Kidney (tissue), 14 donors: Measurements from ENCODE around the gene SORCS2. TPM values are rescaled to one million over a fixed set of nuclear protein-coding genes. Genes with fewer than 3 reads are reported as not detected.
A peak's percentile ranks its signal among the peaks of the same experiment; 100 is the strongest.

ENCODE experiments used
- DNase-seq, 5 donors: peaks; one replicate each; pipeline ENCODE4 v3.0.0-alpha.2; 2013 to 2020
- FAIRE-seq: peaks from 2 replicates; lab custom pipeline; 2012; peaks lifted over from hg19 to GRCh38; lab: Jason Lieb, UNC
- H3K27ac ChIP-seq, 2 donors: one replicate each; pipeline ENCODE4 v1.7.0; 2013; ENCODE audit warnings: low read depth in 2 of 2, low read length in 2 of 2, inconsistent platforms in 1 of 2
- H3K27me3 ChIP-seq: one replicate; pipeline ENCODE4 v1.7.1; 2013; ENCODE audit warnings: low read length, inconsistent platforms; ENCODE audit not compliant: control insufficient read depth, insufficient read depth
- H3K36me3 ChIP-seq, 3 donors: one replicate each; pipeline versions ENCODE4 v1.7.0 to v1.7.1; 2013; ENCODE audit warnings: low read length in 3 of 3, control low read depth in 1 of 3, inconsistent platforms in 1 of 3; ENCODE audit not compliant: insufficient read depth in 3 of 3, control insufficient read depth in 2 of 3
- H3K4me1 ChIP-seq, 3 donors: one replicate each; pipeline versions ENCODE4 v1.7.0 to v1.7.1; 2013; ENCODE audit warnings: low read length in 3 of 3, inconsistent platforms in 1 of 3, low read depth in 1 of 3; ENCODE audit not compliant: control insufficient read depth in 2 of 3, insufficient read depth in 2 of 3
- H3K4me3 ChIP-seq, 3 donors: one replicate each; pipeline versions ENCODE4 v1.7.0 to v1.8.1; 2013; ENCODE audit warnings: low read length in 3 of 3, control low read depth in 1 of 3, inconsistent platforms in 1 of 3
- H3K9ac ChIP-seq, 3 donors: one replicate each; pipeline versions ENCODE4 v1.7.0 to v1.7.1; 2013; ENCODE audit warnings: low read length in 3 of 3, control low read depth in 1 of 3, inconsistent platforms in 1 of 3
- H3K9me3 ChIP-seq, 3 donors: one replicate each; pipeline versions ENCODE4 v1.7.0 to v1.7.1; 2013; ENCODE audit warnings: low read length in 3 of 3, control low read depth in 1 of 3, inconsistent platforms in 1 of 3; ENCODE audit not compliant: control insufficient read depth in 2 of 3, insufficient read depth in 1 of 3
- CTCF ChIP-seq: IDR thresholded peaks from 3 replicates; pipeline ENCODE4 v1.5.1; 2012; ENCODE audit warnings: mild to moderate bottlenecking, moderate library complexity, borderline replicate concordance; ENCODE audit not compliant: insufficient read depth; ENCODE audit errors: extremely low read depth
- intact Hi-C: fragments of 100-400 bp; cut with DNase I; formaldehyde crosslinking; loops from one replicate; pipeline ENCODE4 v1.11.1; 2022
- polyA plus RNA-seq: library from polyadenylated mRNA; stranded (reverse); fragments of 350-450 nt; fragmentation: Illumina TruSeq; extraction: RNeasy Lipid Tissue Mini Kit (QIAGEN cat#74804); gene quantifications from one replicate; pipeline ENCODE4 v1.2.3, GENCODE V29; 2014; ENCODE audit warnings: low read depth, low replicate concordance; ENCODE audit not compliant: insufficient read depth
- total RNA-seq: library from RNA; stranded (reverse); fragmentation: NEBNext Ultra II Directional; extraction: Animal tissue kit (Norgen Biotek cat#: 25700); gene quantifications from one replicate; pipeline ENCODE4 v1.2.1, GENCODE V29; 2021
- donor health status: control.
- donor health status: control.
- donor health status: control.
- donor health status: control.
- donor health status: control.
- donor health status: DM: yes; HTN: yes; CAD: no.
- donor health status: Normal renal cell carcinoma (clear cell type).

SORCS2 gene
- total and polyA plus RNA-seq, 2 donors from 2014 or later: 6.1 to 9.1 TPM

GRCh38 chr4:7665321-7665720 is 473.0 kb downstream of the SORCS2 start:
- FAIRE-seq (no peak), DNase-seq (no peak)
- Histone ChIP-seq H3K4me3 (no peak overlapping the region), H3K36me3 (no peaks in the 10 kb centered on the region), H3K27me3 (no peaks in the 10 kb centered on the region), H3K27ac (no peak overlapping the region), H3K9me3 (no peaks in the 10 kb centered on the region), H3K4me1 (no peaks in the 10 kb centered on the region), H3K9ac (no peak overlapping the region)
- intact Hi-C loops: no loop called here
- TF ChIP-seq CTCF: no peak

GRCh38 chr4:7666011-7666410 is 473.7 kb downstream of the SORCS2 start:
- H3K9ac ChIP-seq: no peak overlapping the region
- H3K27ac ChIP-seq: no peak overlapping the region
- no peak for TF ChIP-seq CTCF
- no peak for FAIRE-seq
- DNase-seq: no peak
- no peaks in the 10 kb centered on the region for H3K36me3 ChIP-seq
- no peaks in the 10 kb centered on the region for H3K27me3 ChIP-seq
- no peak overlapping the region for H3K4me3 ChIP-seq
- intact Hi-C loops: no loop called here
- H3K4me1 ChIP-seq: no peaks in the 10 kb centered on the region
- H3K9me3 ChIP-seq: peaks cover 0 to 2% (median 0%) of the 10 kb centered on the region in 3 donors

GRCh38 chr4:7666744-7667143 is 474.4 kb downstream of the SORCS2 start:
- no peak for TF ChIP-seq CTCF
- no peak for DNase-seq
- peaks cover 0 to 2% (median 0%) of the 10 kb centered on the region in 3 donors for H3K9me3 ChIP-seq
- no peak overlapping the region for H3K9ac ChIP-seq
- H3K27me3 ChIP-seq: no peaks in the 10 kb centered on the region
- H3K27ac ChIP-seq: no peak overlapping the region
- no peaks in the 10 kb centered on the region for H3K36me3 ChIP-seq
- H3K4me1 ChIP-seq: no peaks in the 10 kb centered on the region
- intact Hi-C loops: no loop called here
- no peak overlapping the region for H3K4me3 ChIP-seq
- no peak for FAIRE-seq

GRCh38 chr4:7668271-7668670 is 475.9 kb downstream of the SORCS2 start:
- Histone ChIP-seq H3K9me3 (peaks cover 0 to 2% (median 0%) of the 10 kb centered on the region in 3 donors), H3K9ac (no peak overlapping the region), H3K27ac (no peak overlapping the region), H3K27me3 (no peaks in the 10 kb centered on the region), H3K36me3 (no peaks in the 10 kb centered on the region), H3K4me1 (no peaks in the 10 kb centered on the region), H3K4me3 (no peak overlapping the region)
- no peak for TF ChIP-seq CTCF
- peak in 1 of 5 donors; percentile 14 for DNase-seq
- intact Hi-C loops: no loop called here
- no peak for FAIRE-seq
